Stimulated activated CD8-positive, alpha-beta memory T cell treated with anti-CD3 and anti-CD28 coated beads, Interleukin-12 subunit alpha, Interleukin-12 subunit beta, amount 100 ng/mL, for 4 hours (primary cell): ENCODE measurements around the gene ITGB2.

Experiments used
- DNase-seq: peaks from one replicate; pipeline ENCODE4 v3.0.0-alpha.2; 2020; ENCODE audit warnings: low read depth

The ITGB2 gene

GRCh38 chr21:44897326-44898010 is 23.2 kb downstream of the ITGB2 start:
- DNase-seq: no peak

- no peak for DNase-seq
These were observed 24.0 kb downstream of the ITGB2 start for GRCh38 chr21:44896561-44897286.

- DNase-seq: no peak
These were observed 24.8 kb downstream of the ITGB2 start for GRCh38 chr21:44895859-44896258.

GRCh38 chr21:44894687-44895302 is 25.9 kb downstream of the ITGB2 start:
- DNase-seq: no peak

GRCh38 chr21:44893948-44894656 is 26.6 kb downstream of the ITGB2 start:
- no peak for DNase-seq

- DNase-seq: no peak
These were observed 27.5 kb downstream of the ITGB2 start for GRCh38 chr21:44893278-44893556.

GRCh38 chr21:44892536-44893277 is 28.0 kb downstream of the ITGB2 start:
- peak; percentile 63 for DNase-seq

GRCh38 chr21:44892095-44892494 is 28.6 kb downstream of the ITGB2 start:
- no peak for DNase-seq

GRCh38 chr21:44891631-44892031 is 29.1 kb downstream of the ITGB2 start:
- no peak for DNase-seq

- DNase-seq: no peak
These were observed 29.6 kb downstream of the ITGB2 start for GRCh38 chr21:44890961-44891541.

- no peak for DNase-seq
These were observed 30.3 kb downstream of the ITGB2 start for GRCh38 chr21:44890338-44890931.

GRCh38 chr21:44889625-44890337 is 30.9 kb downstream of the ITGB2 start:
- no peak for DNase-seq

- DNase-seq: no peak
These were observed 31.8 kb downstream of the ITGB2 start for GRCh38 chr21:44888581-44889550.

- DNase-seq: no peak
These were observed 32.7 kb downstream of the ITGB2 start for GRCh38 chr21:44887807-44888580.

- no peak for DNase-seq
These were observed 33.4 kb downstream of the ITGB2 start for GRCh38 chr21:44887126-44887806.

- DNase-seq: no peak
These were observed 34.3 kb downstream of the ITGB2 start for GRCh38 chr21:44886113-44887075.

- DNase-seq: no peak
These were observed 35.1 kb downstream of the ITGB2 start for GRCh38 chr21:44885615-44886014.
